MCF 10A (cell line): ENCODE results near the gene PDZRN3. TPM values are rescaled to one million over a fixed set of nuclear protein-coding genes. Genes with fewer than 3 reads are reported as not detected.

Source experiments
- BruUV-seq: library from RNA; stranded (reverse); fragments of 400-500 nt; replicated peaks from 2 replicates; lab custom pipeline; 2021; lab: Mats Ljungman, UMichigan
- CTCF ChIA-PET: fragments of 300-600 bp; sonication (Branson Sonifier 250); formaldehyde crosslinking; extraction: SDS; loops from one replicate; lab custom pipeline; 2021; ENCODE audit warnings: antibody characterized with exemption, inconsistent platforms; lab: Yijun Ruan, JAX
- POLR2A ChIA-PET: fragments of 300-600, 350-650 bp; sonication (Branson Sonifier 250); formaldehyde crosslinking; extraction: SDS; loops from one replicate; lab custom pipeline; 2020; ENCODE audit warnings: antibody characterized with exemption, inconsistent platforms; lab: Yijun Ruan, JAX
- DNase-seq: peaks from one replicate; pipeline ENCODE4 v3.0.0-alpha.2; 2018; ENCODE audit not compliant: unreplicated experiment
- H3K27ac Mint-ChIP-seq: one replicate; pipeline ENCODE4 v1.8.0; 2022; ENCODE audit warnings: mild to moderate bottlenecking, low read depth, mixed read lengths; ENCODE audit not compliant: unreplicated experiment
- H3K27me3 Mint-ChIP-seq: one replicate; pipeline ENCODE4 v1.8.0; 2022; ENCODE audit warnings: mixed read lengths; ENCODE audit not compliant: insufficient read depth, unreplicated experiment
- H3K36me3 Mint-ChIP-seq: one replicate; pipeline ENCODE4 v1.8.0; 2022; ENCODE audit warnings: mild to moderate bottlenecking, moderate library complexity, mixed read lengths; ENCODE audit not compliant: insufficient read depth, unreplicated experiment
- H3K4me1 Mint-ChIP-seq: one replicate; pipeline ENCODE4 v1.8.0; 2022; ENCODE audit warnings: mixed read lengths; ENCODE audit not compliant: insufficient read depth, unreplicated experiment
- H3K4me3 Mint-ChIP-seq: one replicate; pipeline ENCODE4 v1.8.0; 2022; ENCODE audit warnings: mild to moderate bottlenecking, moderate library complexity, mixed read lengths; ENCODE audit not compliant: unreplicated experiment
- H3K9me3 Mint-ChIP-seq: one replicate; pipeline ENCODE4 v1.8.0; 2022; ENCODE audit warnings: mixed read lengths; ENCODE audit not compliant: unreplicated experiment
- intact Hi-C: fragments of 100-400 bp; cut with micrococcal nuclease; formaldehyde crosslinking; loops from 2 replicates; pipeline ENCODE4 v1.14.1; 2022
- total RNA-seq: library from RNA; stranded (reverse); gene quantifications from 2 replicates; pipeline ENCODE4 v1.2.3, GENCODE V29; 2022
- TF ChIP-seq, protein P1 (sequence below): fragments of 200-600 bp; IDR thresholded peaks from one replicate; pipeline ENCODE4 v1.8.0; 2022; ENCODE audit warnings: antibody characterized with exemption, mild to moderate bottlenecking; ENCODE audit not compliant: unreplicated experiment

The PDZRN3 gene
- total RNA-seq, 1 experiment from 2014 or later, result not detected

DNA sequence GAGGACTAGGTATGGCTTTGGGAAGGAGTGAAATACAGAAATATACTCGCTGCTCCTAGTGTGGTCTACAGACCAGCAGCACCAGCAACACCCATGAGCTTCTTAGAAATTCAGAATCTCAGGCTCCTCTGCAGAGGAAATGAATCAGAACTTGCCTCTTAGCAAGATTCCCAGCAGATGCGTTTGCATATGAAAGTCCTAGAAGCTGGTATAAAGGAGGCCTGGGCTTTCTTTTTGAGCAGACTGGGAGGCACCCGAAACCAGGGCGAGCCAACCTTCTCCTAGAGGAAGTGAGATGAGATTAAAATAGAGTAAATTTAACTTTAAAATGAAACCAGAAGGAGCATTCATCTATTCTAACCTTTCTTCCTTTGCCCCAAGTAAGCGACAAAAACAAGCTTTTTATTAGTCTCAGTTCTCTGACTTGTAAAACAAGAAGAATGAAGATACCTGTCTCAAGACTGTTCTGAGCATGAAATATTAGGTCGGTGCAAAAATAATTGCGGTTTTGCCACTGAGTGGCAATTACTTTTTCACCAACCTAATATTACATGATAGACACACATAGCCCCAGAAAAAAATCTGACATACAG is 140.0 kb downstream of the PDZRN3 start:
- H3K27me3 Mint-ChIP-seq, result no peaks in the 10 kb centered on the region
- H3K27ac Mint-ChIP-seq, result no peak overlapping the region
- peaks cover 5% of the 10 kb centered on the region for H3K4me1 Mint-ChIP-seq
- ChIA-PET POLR2A (no interaction called here), CTCF (interaction anchor here (0.6 to 2.8 kb wide), 5 partner anchors 18 to 365 kb away, joined by 3 to 29 read pairs (median 3); no protein-coding TSS in a partner anchor)
- TF ChIP-seq, protein P1, sequence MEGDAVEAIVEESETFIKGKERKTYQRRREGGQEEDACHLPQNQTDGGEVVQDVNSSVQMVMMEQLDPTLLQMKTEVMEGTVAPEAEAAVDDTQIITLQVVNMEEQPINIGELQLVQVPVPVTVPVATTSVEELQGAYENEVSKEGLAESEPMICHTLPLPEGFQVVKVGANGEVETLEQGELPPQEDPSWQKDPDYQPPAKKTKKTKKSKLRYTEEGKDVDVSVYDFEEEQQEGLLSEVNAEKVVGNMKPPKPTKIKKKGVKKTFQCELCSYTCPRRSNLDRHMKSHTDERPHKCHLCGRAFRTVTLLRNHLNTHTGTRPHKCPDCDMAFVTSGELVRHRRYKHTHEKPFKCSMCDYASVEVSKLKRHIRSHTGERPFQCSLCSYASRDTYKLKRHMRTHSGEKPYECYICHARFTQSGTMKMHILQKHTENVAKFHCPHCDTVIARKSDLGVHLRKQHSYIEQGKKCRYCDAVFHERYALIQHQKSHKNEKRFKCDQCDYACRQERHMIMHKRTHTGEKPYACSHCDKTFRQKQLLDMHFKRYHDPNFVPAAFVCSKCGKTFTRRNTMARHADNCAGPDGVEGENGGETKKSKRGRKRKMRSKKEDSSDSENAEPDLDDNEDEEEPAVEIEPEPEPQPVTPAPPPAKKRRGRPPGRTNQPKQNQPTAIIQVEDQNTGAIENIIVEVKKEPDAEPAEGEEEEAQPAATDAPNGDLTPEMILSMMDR, result no peak
- intact Hi-C loops, result no loop called here
- H3K9me3 Mint-ChIP-seq, result no peaks in the 10 kb centered on the region
- no TSS peak for BruUV-seq
- DNase-seq, result no peak
- H3K36me3 Mint-ChIP-seq, result no peaks in the 10 kb centered on the region
- no peak overlapping the region for H3K4me3 Mint-ChIP-seq

DNA sequence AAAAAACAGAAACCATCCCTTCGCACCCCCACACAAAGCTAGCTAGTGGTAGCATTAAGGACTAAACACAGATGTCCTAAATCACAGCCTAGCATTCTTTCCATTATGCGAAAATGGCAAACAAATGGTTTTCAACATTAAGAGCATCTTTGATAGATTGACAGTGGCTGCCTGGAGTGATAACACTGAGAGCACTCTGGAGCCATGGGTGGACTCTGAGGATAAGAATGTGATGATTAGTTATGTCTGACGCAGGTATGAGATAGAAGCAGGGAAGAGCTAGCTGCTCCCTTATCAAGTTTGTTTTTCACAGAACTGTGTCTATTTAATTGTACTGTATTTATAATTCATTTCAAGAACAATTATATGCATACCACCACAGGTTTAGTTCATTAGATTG is 142.9 kb downstream of the PDZRN3 start:
- Mint-ChIP-seq H3K27me3 (no peaks in the 10 kb centered on the region), H3K36me3 (no peaks in the 10 kb centered on the region), H3K4me3 (no peak overlapping the region), H3K9me3 (no peaks in the 10 kb centered on the region), H3K27ac (no peak overlapping the region), H3K4me1 (peaks cover 5% of the 10 kb centered on the region)
- no TSS peak for BruUV-seq
- ChIA-PET POLR2A (interaction anchor here (0.6 to 0.7 kb wide), 2 partner anchors 13 to 387 kb away, joined by 3 to 4 read pairs; no protein-coding TSS in a partner anchor), CTCF (no interaction called here)
- TF ChIP-seq, protein P1, result no peak
- intact Hi-C loops, result no loop called here
- DNase-seq, result no peak

DNA sequence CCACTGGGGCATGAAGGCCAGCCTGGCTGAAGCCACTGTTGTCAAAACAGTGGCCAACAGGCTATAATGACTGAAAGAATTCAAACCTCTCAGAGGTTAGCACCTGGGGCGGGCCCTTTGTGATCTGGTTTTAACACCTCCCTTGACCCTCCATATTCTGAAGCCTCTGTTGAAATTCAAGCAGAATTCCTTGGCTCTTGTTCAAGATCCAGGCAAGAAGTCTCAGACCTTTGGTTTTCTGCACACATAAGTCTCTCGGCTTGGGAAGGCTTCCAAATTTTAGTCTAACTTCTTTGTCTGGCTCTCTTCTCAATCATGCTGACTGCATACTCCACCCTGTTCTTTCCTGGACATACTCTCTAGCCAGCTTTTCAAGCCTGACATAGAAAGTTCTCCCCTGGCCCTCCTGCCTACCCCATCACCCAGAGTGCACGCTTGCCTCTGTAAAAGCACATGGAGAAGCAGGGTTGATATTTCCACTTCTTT is 144.5 kb downstream of the PDZRN3 start:
- peak overlapping the region; percentile 37 for H3K27ac Mint-ChIP-seq
- BruUV-seq, result no TSS peak

DNA sequence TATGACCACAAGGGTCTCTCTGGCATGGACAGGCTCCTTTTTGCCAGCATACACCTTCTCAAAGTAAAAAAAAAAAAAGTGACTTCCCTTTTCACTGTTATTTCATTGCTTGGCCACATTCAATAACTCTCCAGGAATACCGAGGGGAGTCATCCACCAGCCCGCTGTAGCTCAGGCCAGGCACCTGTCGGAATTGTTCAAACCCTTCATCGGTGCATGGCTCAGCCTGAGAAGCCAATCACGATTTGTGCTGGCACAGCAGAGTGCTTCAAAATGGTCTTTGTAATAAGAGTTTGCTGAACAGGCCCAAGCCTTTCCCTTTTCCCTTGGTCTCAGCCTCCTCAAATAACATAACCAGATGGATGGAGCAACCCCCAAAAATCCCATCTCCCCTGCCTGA is 145.4 kb downstream of the PDZRN3 start:
- BruUV-seq, result no TSS peak
- no peak overlapping the region for H3K4me3 Mint-ChIP-seq
- TF ChIP-seq, protein P1, result no peak
- H3K27me3 Mint-ChIP-seq, result no peaks in the 10 kb centered on the region
- intact Hi-C loops, result no loop called here
- ChIA-PET POLR2A (no interaction called here), CTCF (no interaction called here)
- no peaks in the 10 kb centered on the region for H3K36me3 Mint-ChIP-seq
- no peak overlapping the region for H3K27ac Mint-ChIP-seq
- H3K9me3 Mint-ChIP-seq, result no peaks in the 10 kb centered on the region
- H3K4me1 Mint-ChIP-seq, result peaks cover 5% of the 10 kb centered on the region
- no peak for DNase-seq

More for the DNA sequence above, 144.5 kb downstream of the PDZRN3 start:
- CTCF ChIA-PET, result interaction anchor here (0.7 to 1.0 kb wide), 2 partner anchors 21 to 628 kb away, joined by 3 read pairs; no protein-coding TSS in a partner anchor
- Mint-ChIP-seq H3K36me3 (no peaks in the 10 kb centered on the region), H3K4me1 (peaks cover 5% of the 10 kb centered on the region), H3K27me3 (no peaks in the 10 kb centered on the region), H3K9me3 (no peaks in the 10 kb centered on the region), H3K4me3 (no peak overlapping the region)
- TF ChIP-seq, protein P1, result no peak
- intact Hi-C loops, result no loop called here
- DNase-seq, result peak; percentile 8
- POLR2A ChIA-PET, result no interaction called here
